GM19193 (cell line): ENCODE measurements around the gene ACSBG1.

ENCODE experiments used
- POLR2A ChIP-seq: IDR thresholded peaks from 4 replicates; pipeline ENCODE4 v1.6.1; 2011; ENCODE audit not compliant: insufficient read depth, insufficient read length; ENCODE audit errors: extremely low read depth

The ACSBG1 gene

DNA sequence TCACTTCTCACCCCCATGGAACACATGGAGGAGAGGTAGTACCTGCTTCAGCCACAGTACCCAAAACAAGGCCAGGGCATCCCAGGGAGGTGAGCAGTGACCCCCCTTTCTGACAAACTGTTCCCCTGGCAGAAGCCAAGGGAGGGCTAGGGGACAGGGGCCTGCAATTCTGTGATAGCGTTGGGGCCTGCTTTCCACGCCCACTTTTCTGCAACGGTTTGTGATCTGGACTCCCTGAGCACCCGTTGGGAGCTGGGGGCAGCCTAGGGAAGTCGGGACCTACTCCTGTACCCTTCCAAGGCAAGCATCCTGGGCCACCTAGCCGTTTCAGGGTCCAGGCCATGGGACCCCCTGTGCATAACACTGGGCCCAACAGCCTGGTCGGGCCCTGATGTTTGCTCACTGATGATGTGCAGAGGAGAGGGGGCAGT lies 29.0 kb upstream of the ACSBG1 start:
- TF ChIP-seq POLR2A = no peak

DNA sequence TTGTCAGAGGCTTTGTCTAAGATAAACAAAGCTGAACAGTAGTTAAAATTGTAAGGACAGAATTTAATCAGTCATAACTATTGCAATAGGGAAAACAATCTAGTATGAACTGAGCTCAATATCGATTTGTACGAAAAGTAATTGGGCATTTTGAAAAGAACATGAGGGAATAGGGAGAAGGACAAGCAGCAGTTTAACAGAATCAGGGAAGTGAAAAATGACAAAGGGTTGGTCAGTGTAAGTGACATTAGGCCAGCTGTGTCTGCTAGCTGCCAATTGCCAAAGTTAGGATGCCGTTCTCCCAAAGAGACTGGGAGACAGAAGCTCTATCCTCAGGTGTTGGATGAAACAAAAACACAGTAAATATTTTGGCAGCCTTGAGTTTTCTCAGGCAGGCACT lies 26.7 kb upstream of the ACSBG1 start:
- no peak for TF ChIP-seq POLR2A

DNA sequence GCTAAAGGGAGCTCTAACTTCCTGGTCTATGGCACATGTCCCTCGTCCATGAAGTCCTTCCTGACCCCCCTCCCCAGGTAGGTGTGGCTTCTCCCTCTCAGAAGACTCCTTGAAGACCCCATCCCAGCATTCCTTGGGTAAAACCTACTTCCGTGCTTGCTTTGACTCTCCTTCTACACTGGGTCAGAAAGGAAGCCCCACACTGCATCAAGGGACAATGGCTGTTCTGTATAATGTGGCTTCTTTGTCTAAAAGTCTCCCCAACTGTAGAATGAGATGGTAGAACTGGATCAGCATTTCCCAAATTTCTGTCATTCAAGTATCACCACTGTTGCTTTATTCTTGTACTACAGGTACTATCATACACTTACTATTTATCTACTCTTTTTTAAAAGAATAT lies 26.1 kb upstream of the ACSBG1 start:
- TF ChIP-seq POLR2A = no peak

DNA sequence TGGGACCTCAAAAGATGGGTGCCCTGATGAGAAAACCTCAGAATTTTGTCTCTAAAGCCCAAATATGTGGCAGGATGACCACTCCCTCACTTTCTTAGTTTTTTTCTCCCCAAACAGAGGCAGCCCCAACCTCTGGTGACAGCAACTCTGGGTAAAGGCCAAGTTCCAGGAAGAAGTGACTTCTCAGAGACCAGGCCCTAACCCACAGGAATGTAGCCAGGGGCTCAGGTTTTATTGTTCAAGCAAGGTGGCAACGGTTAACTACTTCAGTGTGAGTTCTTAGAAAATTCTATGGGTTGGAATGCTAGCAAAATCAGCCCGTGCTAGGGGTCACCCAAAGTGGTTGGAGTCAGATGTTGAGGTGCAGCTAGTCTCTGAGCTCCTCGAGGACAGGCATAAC lies 24.9 kb upstream of the ACSBG1 start:
- TF ChIP-seq POLR2A = no peak

DNA sequence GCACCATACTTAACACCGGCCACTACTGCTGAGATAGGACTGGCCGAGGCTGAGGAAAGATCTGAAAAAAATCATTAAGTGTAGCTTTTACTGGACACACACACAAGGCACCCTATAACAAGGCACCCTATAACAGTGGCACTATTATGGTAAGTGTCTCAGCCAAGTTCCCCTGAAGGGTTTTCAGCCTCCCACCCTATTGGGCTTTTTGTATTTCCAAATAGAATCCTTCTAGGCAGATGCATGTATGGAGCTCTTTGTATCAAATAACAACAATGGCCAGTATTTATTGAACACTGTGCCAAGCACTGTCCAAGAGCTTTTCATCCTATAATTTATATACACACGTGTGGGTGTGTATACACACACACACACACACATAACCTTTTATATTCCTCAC lies 23.3 kb upstream of the ACSBG1 start:
- TF ChIP-seq POLR2A = no peak

DNA sequence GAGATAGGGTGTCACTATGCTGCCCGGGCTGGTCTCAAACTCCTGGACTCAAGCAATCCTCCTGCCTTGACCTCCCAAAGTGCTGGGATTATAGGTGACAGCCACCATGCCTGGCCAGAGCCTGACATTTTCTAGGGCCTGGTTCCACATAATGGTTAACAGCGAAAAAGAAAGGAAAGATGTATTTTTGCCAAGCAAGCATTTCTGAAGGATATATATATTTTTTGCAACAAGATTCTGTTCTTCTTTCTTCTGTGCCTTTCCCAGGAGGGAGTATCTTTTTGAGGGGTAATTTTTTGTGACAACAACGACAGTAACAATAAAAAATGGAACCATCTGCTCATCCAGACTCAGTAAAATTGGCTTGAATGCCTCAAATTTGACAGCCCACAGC lies 21.7 kb upstream of the ACSBG1 start:
- no peak for TF ChIP-seq POLR2A

DNA sequence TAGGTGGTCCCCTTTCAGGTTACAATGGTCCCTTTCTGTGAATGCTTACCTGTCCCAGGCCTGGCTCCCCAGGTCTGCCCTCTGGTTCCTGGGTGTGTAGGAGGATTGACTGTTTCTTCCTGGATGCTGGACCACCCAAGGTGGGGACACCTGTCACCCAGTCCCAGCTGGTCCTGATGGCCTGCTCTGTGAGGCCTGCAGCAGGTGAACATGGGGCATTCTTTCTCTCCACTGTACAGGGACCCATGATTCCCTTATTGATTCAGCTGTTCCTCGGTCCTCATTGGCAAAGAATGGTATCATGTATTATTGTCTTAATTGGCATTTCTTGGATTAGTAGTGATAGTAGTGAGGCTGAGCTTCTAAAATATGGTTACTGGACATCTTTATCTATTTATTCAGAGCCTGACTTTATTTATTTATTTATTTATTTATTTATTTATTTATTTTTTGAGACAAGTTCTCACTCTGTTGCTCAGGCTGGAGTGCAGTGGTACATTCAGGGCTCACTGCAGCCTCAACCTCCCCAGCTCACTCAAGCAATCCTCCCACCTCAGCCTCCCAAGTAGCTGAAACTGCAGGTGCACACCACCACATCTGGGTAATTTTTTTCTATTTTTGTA lies 21.2 kb upstream of the ACSBG1 start:
- TF ChIP-seq POLR2A = no peak

DNA sequence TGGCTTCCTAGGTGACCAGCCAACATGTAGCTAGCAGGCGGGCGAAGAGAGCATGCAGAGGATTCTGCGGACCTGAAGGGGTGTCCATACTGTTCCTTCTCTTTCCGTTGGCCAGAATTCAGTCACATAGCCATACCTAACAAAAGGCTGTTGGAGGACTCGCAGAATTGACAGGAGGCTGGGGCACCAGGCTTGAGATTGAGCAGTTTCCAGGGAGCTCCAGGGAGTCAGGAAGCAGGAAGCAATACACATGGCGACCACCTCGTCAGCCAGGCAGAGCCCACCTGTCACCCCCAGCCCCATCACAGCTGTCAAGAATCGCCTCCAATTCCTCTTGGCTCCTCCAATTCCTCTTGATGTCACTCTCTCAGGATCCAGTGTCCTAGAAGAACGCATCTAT lies 16.8 kb upstream of the ACSBG1 start:
- no peak for TF ChIP-seq POLR2A

DNA sequence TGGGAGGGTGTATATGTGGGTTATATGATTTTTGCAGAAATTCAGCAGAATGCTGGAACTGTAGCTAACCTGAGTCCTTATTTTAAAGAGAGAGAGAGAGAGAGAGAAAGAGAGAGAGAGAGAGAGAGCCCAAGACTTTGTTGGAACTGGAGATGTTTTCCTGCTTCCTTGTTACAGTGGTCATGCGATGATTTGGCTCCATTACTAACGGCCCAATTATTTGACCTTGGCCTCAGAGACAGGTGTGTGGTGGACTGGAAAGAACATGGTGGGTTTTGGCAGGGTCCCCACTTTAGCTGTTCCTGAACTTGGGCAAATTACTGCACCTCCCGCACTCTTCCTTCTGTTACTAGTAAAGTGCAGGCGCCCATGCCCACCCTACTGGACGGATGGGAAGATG lies 14.8 kb upstream of the ACSBG1 start:
- TF ChIP-seq POLR2A = no peak

DNA sequence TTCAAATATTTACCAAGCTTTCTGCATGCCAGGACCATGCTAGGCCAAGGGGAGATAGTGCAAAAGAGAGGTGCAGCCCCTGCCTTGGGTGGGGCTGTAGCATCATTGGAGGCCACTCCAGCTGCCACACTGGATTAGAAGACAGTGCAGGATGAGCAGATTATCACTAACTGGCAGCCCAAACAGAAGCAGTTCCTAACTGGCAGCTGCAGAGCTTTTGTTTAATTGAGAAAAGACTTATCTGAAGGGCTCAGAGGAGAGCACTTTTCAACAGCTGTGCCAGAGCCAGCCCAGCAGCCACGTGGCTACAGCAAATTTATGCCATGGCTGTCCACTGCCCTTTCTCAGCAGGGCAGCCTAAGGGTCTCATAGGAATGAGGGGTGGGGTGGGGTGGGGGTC lies 13.5 kb upstream of the ACSBG1 start:
- no peak for TF ChIP-seq POLR2A

DNA sequence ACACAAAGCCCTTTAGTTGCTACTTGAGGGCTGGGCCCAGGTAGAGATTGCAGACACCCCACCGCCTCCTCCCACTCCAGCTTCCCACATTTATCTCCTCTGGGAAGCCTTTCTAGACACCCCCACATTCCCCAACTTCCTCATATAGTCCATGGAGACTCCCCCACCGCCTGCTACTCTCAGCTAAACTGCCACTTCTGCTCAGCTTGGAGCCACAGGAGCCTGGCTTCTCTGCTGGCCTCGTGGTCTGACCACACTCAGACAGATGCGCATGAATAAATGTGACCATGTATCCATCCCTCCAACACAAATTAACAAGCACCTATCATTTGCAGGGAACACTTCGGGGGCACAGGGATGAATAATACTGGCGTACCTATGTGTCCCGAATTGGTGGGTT lies 10.5 kb upstream of the ACSBG1 start:
- no peak for TF ChIP-seq POLR2A

DNA sequence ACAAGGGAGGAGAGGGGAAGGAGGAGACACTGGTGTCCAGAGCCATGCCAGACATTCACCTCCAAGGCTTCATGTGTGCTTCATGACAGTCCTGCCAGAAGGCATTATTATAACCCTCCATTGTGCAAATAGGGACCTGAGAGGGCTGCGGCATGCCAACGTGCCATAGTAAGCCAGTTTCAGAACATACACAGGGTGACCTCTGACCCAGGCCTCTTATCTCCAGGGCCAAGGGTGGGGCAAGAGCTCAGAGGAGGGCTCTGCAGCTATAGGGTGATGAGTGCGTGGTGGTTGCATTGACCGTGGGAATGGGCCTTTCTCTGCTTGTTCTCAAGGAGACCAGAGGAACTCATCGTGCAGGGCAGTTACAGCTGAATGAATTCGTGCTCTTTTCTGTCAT lies 9.7 kb upstream of the ACSBG1 start:
- TF ChIP-seq POLR2A = no peak

DNA sequence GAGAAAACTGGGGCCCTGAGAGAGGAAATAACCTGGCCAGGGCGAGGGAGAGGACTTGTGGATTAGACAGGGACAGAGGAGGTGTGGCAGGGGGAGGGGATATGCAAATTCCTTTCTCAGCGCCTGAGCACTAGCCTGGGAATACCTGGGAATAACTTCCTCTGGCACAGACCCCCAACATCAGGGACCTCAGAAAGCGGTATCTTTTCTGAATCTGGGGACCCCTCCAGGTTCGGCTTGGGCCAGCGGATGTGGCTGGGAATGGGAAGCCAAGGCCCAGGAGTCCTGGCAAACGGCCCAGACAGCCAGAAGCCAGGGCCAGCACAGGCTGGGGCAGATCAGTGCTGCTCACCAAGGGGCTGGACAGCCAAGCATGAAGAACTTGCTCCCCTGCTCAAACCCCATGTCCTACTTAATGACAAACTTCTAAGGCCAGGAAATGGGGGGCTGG lies 9.2 kb upstream of the ACSBG1 start:
- no peak for TF ChIP-seq POLR2A

DNA sequence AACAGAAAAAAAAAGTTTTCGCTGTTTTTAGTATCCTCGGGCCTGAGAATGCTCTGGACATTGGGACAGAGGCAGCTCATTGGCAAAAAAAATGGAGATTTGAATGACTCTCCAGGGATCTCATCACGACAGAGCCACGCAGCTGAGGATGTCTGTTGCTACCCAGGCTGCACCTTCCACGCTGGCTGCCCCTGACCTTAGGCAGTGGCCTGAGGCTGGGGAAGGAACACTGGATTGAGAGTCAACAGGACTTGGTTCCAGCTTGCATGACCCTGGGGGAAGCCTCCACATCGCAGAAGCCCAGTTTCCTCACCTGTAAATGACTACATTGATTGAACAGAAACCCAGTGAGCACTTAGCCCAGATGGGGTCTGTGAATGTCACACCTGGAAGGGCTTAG lies 8.7 kb upstream of the ACSBG1 start:
- no peak for TF ChIP-seq POLR2A

DNA sequence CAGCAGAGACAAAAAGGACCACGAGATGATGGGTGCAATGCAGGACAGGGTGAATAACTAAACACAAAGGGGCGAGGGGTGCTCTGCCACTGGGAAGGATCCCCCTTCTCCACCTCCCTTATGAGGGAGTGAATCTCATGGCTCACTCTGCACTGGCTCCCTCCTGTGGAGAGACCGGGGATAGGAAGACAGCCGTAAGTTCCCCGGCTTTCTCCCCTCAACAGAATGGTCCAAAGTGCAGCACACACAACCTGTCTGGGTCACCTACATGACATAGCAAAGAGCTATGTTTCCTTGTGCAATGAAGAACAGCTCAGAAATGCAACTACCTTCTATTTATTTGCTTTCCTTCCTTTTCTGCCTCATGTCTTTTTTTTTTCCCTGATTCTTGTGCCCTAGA lies 7.8 kb upstream of the ACSBG1 start:
- TF ChIP-seq POLR2A = no peak

DNA sequence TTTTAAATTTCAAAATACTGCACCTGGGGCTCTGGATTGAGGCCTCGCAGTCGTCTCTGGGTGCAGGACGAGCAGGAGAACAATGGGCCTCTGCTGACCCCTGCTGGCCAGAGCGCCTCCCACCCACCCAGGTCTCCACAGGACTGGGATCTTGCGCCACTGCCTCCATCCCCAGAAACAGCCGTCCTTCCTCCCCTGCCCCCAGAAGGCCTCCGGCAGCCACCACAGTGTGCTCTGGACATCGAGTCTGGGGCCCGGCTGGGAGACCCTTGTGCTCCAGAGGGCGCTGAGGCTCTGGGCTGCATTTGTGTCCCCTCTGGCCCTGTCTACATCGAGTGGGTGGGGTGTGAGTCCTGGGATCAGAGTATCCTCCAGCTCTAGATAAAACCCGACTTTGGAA lies 6.7 kb upstream of the ACSBG1 start:
- no peak for TF ChIP-seq POLR2A

DNA sequence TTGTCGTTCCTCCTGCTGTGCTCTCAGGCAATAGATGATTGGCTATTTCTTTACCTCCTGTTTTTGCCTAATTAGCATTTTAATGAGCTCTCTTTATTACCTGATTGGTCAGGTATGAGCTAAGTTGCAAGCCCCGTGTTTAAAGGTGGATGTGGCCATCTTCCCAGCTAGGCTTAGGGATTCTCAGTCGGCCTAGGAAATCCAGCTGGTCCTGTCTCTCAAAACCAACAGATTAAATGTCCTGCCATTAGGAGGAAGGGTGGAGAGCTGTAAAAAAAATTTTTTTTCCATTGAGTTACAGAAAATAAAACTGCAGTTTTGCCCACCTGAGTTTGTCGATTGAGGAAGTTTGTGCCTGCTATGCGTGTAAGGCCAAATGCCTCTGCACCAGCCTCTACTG lies 5.4 kb upstream of the ACSBG1 start:
- TF ChIP-seq POLR2A = no peak
